Measurements from ENCODE around the gene MMP25.
"Not testable (repeated sequence)": the region's sequence is repeated elsewhere in the genome, so short reads cannot be mapped to it uniquely, and the experiment has no call there.

The MMP25 gene

GRCh38 chr16:3047387-3047720 is 993 bp downstream of the MMP25 start:
- H3K4me3 ChIP-seq (replicated peaks; ENCODE audit: low read depth, low read length), result no peak overlapping the region
- no peaks in the 10 kb centered on the region for H3K36me3 ChIP-seq (ENCODE audit: control insufficient read depth, insufficient read depth, low read length)
- no peaks in the 10 kb centered on the region; the same call in 1 of the 2 replicates for H3K27me3 ChIP-seq (replicated peaks; ENCODE audit: control insufficient read depth, insufficient read depth, low read length)
- no peak for TF ChIP-seq CTCF (IDR thresholded peaks at IDR 0.05; ENCODE audit: insufficient read depth, low read length, poor library complexity, severe bottlenecking)
- DNase-seq (ENCODE audit: extremely low read depth, insufficient read length), result no peak

- Histone ChIP-seq H3K4me3 (replicated peaks; ENCODE audit: low read depth, low read length) (no peak overlapping the region), H3K27me3 (replicated peaks; ENCODE audit: control insufficient read depth, insufficient read depth, low read length) (no peaks in the 10 kb centered on the region; the same call in 1 of the 2 replicates), H3K36me3 (ENCODE audit: control insufficient read depth, insufficient read depth, low read length) (no peaks in the 10 kb centered on the region)
- no peak for DNase-seq (ENCODE audit: extremely low read depth, insufficient read length)
- TF ChIP-seq CTCF (IDR thresholded peaks at IDR 0.05; ENCODE audit: insufficient read depth, low read length, poor library complexity, severe bottlenecking), result no peak
Observed at GRCh38 chr16:3049921-3050481, 3.6 kb downstream of the MMP25 start.

GRCh38 chr16:3050487-3050886 is 4.1 kb downstream of the MMP25 start:
- DNase-seq (ENCODE audit: extremely low read depth, insufficient read length), result no peak
- H3K4me3 ChIP-seq (replicated peaks; ENCODE audit: low read depth, low read length), result no peak overlapping the region
- H3K36me3 ChIP-seq (ENCODE audit: control insufficient read depth, insufficient read depth, low read length), result no peaks in the 10 kb centered on the region
- H3K27me3 ChIP-seq (replicated peaks; ENCODE audit: control insufficient read depth, insufficient read depth, low read length), result no peaks in the 10 kb centered on the region; the same call in 1 of the 2 replicates
- no peak for TF ChIP-seq CTCF (IDR thresholded peaks at IDR 0.05; ENCODE audit: insufficient read depth, low read length, poor library complexity, severe bottlenecking)

GRCh38 chr16:3051009-3051408 is 4.6 kb downstream of the MMP25 start:
- Histone ChIP-seq H3K36me3 (ENCODE audit: control insufficient read depth, insufficient read depth, low read length) (no peaks in the 10 kb centered on the region), H3K4me3 (replicated peaks; ENCODE audit: low read depth, low read length) (no peak overlapping the region), H3K27me3 (replicated peaks; ENCODE audit: control insufficient read depth, insufficient read depth, low read length) (no peaks in the 10 kb centered on the region; the same call in 1 of the 2 replicates)
- DNase-seq (ENCODE audit: extremely low read depth, insufficient read length), result no peak
- TF ChIP-seq CTCF (IDR thresholded peaks at IDR 0.05; ENCODE audit: insufficient read depth, low read length, poor library complexity, severe bottlenecking), result no peak

- H3K4me3 ChIP-seq (replicated peaks; ENCODE audit: low read depth, low read length), result no peak overlapping the region
- H3K27me3 ChIP-seq (replicated peaks; ENCODE audit: control insufficient read depth, insufficient read depth, low read length), result no peaks in the 10 kb centered on the region; the same call in 1 of the 2 replicates
- no peak for TF ChIP-seq CTCF (IDR thresholded peaks at IDR 0.05; ENCODE audit: insufficient read depth, low read length, poor library complexity, severe bottlenecking)
- no peak for DNase-seq (ENCODE audit: extremely low read depth, insufficient read length)
- H3K36me3 ChIP-seq (ENCODE audit: control insufficient read depth, insufficient read depth, low read length), result no peaks in the 10 kb centered on the region
Observed at GRCh38 chr16:3051494-3051893, 5.1 kb downstream of the MMP25 start.

GRCh38 chr16:3052571-3053329 is 6.4 kb downstream of the MMP25 start:
- not testable (repeated sequence) for DNase-seq (ENCODE audit: extremely low read depth, insufficient read length); H3K27me3 ChIP-seq (replicated peaks; ENCODE audit: control insufficient read depth, insufficient read depth, low read length); H3K36me3 ChIP-seq (ENCODE audit: control insufficient read depth, insufficient read depth, low read length); H3K4me3 ChIP-seq (replicated peaks; ENCODE audit: low read depth, low read length)

GRCh38 chr16:3053330-3053710 is 7.0 kb downstream of the MMP25 start:
- DNase-seq (ENCODE audit: extremely low read depth, insufficient read length); H3K27me3 ChIP-seq (replicated peaks; ENCODE audit: control insufficient read depth, insufficient read depth, low read length); H3K4me3 ChIP-seq (replicated peaks; ENCODE audit: low read depth, low read length); H3K36me3 ChIP-seq (ENCODE audit: control insufficient read depth, insufficient read depth, low read length): not testable (repeated sequence)

All from GM06990 (cell line).